ENCODE results near the gene CD1B.

CD1B gene

GRCh38 chr1:158290321-158290844 is 40.9 kb downstream of the CD1B start:
- no peak for TF ChIP-seq RAD21 (IDR thresholded peaks at IDR 0.05; ENCODE audit: low read depth)
- no peak for TF ChIP-seq REST (IDR thresholded peaks at IDR 0.05; ENCODE audit: low read depth)
- no peak for TF ChIP-seq FOXM1 (IDR thresholded peaks at IDR 0.05; ENCODE audit: borderline replicate concordance, low read depth)
- TF ChIP-seq ZBTB7A (IDR thresholded peaks at IDR 0.05; ENCODE audit: low read depth) = no peak
- TF ChIP-seq USF1 (IDR thresholded peaks at IDR 0.05) = no peak
- TF ChIP-seq MAX (IDR thresholded peaks at IDR 0.05) = no peak
- no peak for TF ChIP-seq TAF1 (IDR thresholded peaks at IDR 0.05; ENCODE audit: low read depth)
- TF ChIP-seq EGR1 (IDR thresholded peaks at IDR 0.05) = no peak
- no peak for TF ChIP-seq YY1 (IDR thresholded peaks at IDR 0.05; ENCODE audit: low read depth)
- TF ChIP-seq TEAD4 (IDR thresholded peaks at IDR 0.05) = no peak

GRCh38 chr1:158289811-158290210 is 41.5 kb downstream of the CD1B start, which contains the start of gene CD1C:
Gene CD1C (plus strand): TSS chr1:158289923. CDS start chr1:158290065, 142 bp downstream.
- TF ChIP-seq EGR1 (IDR thresholded peaks at IDR 0.05) = no peak
- TF ChIP-seq TEAD4 (IDR thresholded peaks at IDR 0.05) = no peak
- no peak for TF ChIP-seq CREB1 (IDR thresholded peaks at IDR 0.05; ENCODE audit: low read depth)
- TF ChIP-seq TCF12 (IDR thresholded peaks at IDR 0.05; ENCODE audit: low read depth) = no peak
- TF ChIP-seq FOXM1 (IDR thresholded peaks at IDR 0.05; ENCODE audit: borderline replicate concordance, low read depth) = no peak
- TF ChIP-seq MAX (IDR thresholded peaks at IDR 0.05) = no peak
- no peak for TF ChIP-seq REST (IDR thresholded peaks at IDR 0.05; ENCODE audit: low read depth)
- TF ChIP-seq RAD21 (IDR thresholded peaks at IDR 0.05; ENCODE audit: low read depth) = no peak
- no peak for TF ChIP-seq NFIC (IDR thresholded peaks at IDR 0.05)
- no peak for TF ChIP-seq ZBTB7A (IDR thresholded peaks at IDR 0.05; ENCODE audit: low read depth)
- no peak for TF ChIP-seq USF1 (IDR thresholded peaks at IDR 0.05)
- TF ChIP-seq EP300 (IDR thresholded peaks at IDR 0.05; ENCODE audit: borderline replicate concordance) = no peak
- TF ChIP-seq CEBPB (IDR thresholded peaks at IDR 0.05) = no peak
- no peak for TF ChIP-seq TAF1 (IDR thresholded peaks at IDR 0.05; ENCODE audit: low read depth)
- no peak for TF ChIP-seq YY1 (IDR thresholded peaks at IDR 0.05; ENCODE audit: low read depth)

GRCh38 chr1:158286941-158287346 is 44.4 kb downstream of the CD1B start:
- no peak for TF ChIP-seq USF1 (IDR thresholded peaks at IDR 0.05)
- TF ChIP-seq EP300 (IDR thresholded peaks at IDR 0.05; ENCODE audit: borderline replicate concordance) = no peak
- TF ChIP-seq TEAD4 (IDR thresholded peaks at IDR 0.05) = no peak
- no peak for TF ChIP-seq RAD21 (IDR thresholded peaks at IDR 0.05; ENCODE audit: low read depth)
- TF ChIP-seq NFIC (IDR thresholded peaks at IDR 0.05) = no peak
- TF ChIP-seq CREB1 (IDR thresholded peaks at IDR 0.05; ENCODE audit: low read depth) = no peak
- TF ChIP-seq ZBTB7A (IDR thresholded peaks at IDR 0.05; ENCODE audit: low read depth) = no peak
- no peak for TF ChIP-seq CEBPB (IDR thresholded peaks at IDR 0.05)
- no peak for TF ChIP-seq MAX (IDR thresholded peaks at IDR 0.05)
- no peak for TF ChIP-seq YY1 (IDR thresholded peaks at IDR 0.05; ENCODE audit: low read depth)
- no peak for TF ChIP-seq EGR1 (IDR thresholded peaks at IDR 0.05)
- TF ChIP-seq REST (IDR thresholded peaks at IDR 0.05; ENCODE audit: low read depth) = no peak
- no peak for TF ChIP-seq TCF12 (IDR thresholded peaks at IDR 0.05; ENCODE audit: low read depth)
- no peak for TF ChIP-seq FOXM1 (IDR thresholded peaks at IDR 0.05; ENCODE audit: borderline replicate concordance, low read depth)
- no peak for TF ChIP-seq TAF1 (IDR thresholded peaks at IDR 0.05; ENCODE audit: low read depth)
